ENCODE results near the gene ABHD11.

The ABHD11 gene

DNA sequence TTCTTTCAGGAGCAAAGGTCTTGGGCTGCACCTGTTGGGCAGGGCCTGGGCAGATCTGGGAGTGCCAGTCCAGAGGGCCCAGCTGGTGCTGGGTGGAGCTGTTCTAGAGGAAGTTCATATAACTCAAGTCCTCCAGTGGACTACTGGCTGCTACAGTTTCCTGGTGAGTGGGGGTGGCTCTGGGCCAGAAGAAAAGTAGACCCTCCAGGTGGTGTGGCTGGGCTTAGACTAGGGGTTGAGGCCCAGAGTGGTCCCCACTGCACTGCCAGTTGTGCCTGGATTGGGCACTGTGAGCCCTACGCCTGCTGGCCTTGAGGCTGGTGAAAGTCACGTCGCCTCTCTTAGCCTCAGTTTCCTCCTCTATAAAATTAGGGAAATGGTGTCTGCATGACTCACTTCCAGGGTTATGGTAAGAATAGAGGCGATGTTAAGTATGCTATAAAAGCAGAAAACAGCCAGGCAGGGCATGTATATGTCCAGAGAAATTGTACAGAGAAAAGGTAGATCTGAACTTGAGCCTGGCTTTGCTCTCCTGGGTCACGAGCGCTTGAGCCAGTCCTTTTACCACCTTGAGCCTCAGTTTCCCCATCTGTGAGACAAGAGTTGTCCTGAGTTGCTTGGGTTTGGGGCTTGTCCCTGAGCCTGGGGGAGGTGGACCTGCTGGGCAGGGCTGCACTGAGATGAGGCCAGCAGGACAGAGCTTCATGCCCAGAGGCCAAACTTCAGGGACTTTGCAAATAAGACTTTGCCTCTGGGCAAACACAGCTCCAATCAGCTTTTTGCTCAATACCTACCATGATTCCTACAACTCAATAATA, 35.3 kb upstream of the ABHD11 start:
- no peak for TF ChIP-seq CTCF (IDR thresholded peaks at IDR 0.05; ENCODE audit: low read depth, low read length)
- H3K9me3 ChIP-seq, result no peaks in the 10 kb centered on the region
- no peak overlapping the region for H3K4me3 ChIP-seq (ENCODE audit: low read depth, low read length)
- no peak for DNase-seq
- no peaks in the 10 kb centered on the region for H3K4me1 ChIP-seq
- H3K36me3 ChIP-seq, result no peaks in the 10 kb centered on the region
- H3K27me3 ChIP-seq, result peaks cover 23% of the 10 kb centered on the region

DNA sequence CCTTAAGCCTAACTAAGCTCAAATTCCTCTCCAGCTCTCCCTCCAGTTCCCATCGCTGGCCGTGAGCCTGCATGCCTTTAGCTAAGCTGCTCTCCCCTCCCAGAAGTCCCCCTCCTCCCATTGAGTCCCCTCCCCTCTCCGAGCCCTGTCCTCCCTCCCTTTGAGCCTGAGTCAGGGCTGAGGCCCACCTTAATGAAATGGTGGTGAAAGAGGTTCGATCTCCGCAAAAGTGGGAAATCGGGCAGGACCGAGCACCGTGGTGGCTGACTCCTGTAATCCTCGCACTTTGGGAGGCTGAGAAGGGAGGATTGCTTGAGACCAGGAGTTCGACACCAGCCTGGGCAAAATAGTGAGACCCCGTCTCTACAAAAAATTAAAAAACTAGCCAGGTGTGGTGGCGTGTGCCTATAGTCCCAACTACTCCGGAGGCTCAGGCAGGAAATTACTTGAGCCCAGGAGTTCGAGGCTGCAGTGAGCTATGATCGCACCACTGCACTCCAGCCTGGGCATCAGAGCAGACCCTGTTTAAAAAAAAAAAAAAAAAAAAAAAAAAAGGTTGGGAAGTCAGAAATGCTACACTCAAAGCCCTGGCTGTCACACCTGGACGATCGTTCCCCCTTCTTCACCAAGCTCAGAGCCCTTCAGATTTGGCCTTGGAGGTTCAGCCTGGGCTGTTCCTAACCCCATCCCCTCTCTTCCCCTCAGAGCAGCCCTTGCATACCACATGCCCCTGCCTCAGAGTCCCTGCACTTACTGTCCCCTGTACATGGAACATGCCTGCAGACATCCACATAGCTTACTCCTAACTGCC, 32.5 kb upstream of the ABHD11 start:
- TF ChIP-seq CTCF (IDR thresholded peaks at IDR 0.05; ENCODE audit: low read depth, low read length), result no peak
- Histone ChIP-seq H3K36me3 (no peaks in the 10 kb centered on the region), H3K4me1 (no peaks in the 10 kb centered on the region), H3K9me3 (no peaks in the 10 kb centered on the region), H3K4me3 (ENCODE audit: low read depth, low read length) (peak overlapping the region; percentile 42), H3K27me3 (peaks cover 23% of the 10 kb centered on the region)
- no peak for DNase-seq

- TF ChIP-seq CTCF (IDR thresholded peaks at IDR 0.05; ENCODE audit: low read depth, low read length), result no peak
- DNase-seq, result peak; percentile 23
- Histone ChIP-seq H3K4me1 (no peaks in the 10 kb centered on the region), H3K9me3 (no peaks in the 10 kb centered on the region), H3K4me3 (ENCODE audit: low read depth, low read length) (peak within 1 kb of the TSS; percentile 42), H3K27me3 (peaks cover 23% of the 10 kb centered on the region), H3K36me3 (no peaks in the 10 kb centered on the region)
Observed at GRCh38 chr7:73770002-73770859, 31.6 kb upstream of the ABHD11 start, which contains the start of gene CLDN3. Gene CLDN3 (minus strand): TSS chr7:73770270. CDS start chr7:73770049, 221 bp downstream.

GRCh38 chr7:73769481-73770001, 30.9 kb upstream of the ABHD11 start:
- Histone ChIP-seq H3K4me1 (no peaks in the 10 kb centered on the region), H3K4me3 (ENCODE audit: low read depth, low read length) (no peak overlapping the region), H3K36me3 (no peaks in the 10 kb centered on the region), H3K27me3 (peaks cover 23% of the 10 kb centered on the region), H3K9me3 (no peaks in the 10 kb centered on the region)
- no peak for DNase-seq
- TF ChIP-seq CTCF (IDR thresholded peaks at IDR 0.05; ENCODE audit: low read depth, low read length), result no peak

DNA sequence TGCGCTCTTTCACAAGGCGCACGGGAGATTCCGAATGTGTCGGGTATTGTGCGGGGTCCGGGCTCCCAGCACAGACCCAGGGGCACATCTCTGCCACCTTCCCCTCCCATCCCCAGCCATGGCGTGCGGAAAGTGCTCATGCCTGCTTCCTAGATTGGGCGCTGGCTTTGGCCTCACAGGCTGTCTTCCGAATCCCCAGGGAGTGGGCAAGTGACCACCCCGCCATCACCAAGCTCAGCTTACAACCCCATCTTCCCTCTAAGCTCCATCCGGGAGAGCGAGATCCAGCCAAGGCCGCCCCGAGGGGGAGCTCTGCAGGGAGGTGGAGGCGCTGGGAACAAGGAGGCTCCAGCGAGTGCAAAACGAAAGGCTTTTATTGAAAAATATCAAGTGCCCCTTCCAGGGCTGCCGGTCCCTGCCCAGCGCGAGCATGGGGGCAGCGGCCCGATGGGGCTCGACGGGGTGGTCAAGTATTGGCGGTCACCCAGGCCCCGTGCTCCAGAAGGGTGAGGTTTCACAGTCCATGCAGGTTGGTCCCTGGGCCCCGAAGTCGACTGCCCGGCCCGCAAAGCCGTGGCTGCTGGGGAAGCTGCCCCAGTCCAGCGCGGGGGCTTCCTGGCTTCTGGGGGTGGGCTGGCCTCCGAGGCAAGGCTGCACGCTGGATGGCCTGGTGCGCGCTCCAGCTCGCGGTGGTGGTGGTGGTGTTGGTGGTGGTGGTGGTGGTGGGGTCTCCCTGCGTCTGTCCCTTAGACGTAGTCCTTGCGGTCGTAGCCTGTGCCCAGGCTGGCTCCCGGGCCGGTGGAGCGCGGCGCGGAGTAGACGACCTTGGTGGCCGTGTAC, 30.3 kb upstream of the ABHD11 start:
- Histone ChIP-seq H3K4me1 (no peaks in the 10 kb centered on the region), H3K36me3 (no peaks in the 10 kb centered on the region), H3K9me3 (no peaks in the 10 kb centered on the region), H3K4me3 (ENCODE audit: low read depth, low read length) (no peak overlapping the region), H3K27me3 (peaks cover 23% of the 10 kb centered on the region)
- DNase-seq, result no peak
- no peak for TF ChIP-seq CTCF (IDR thresholded peaks at IDR 0.05; ENCODE audit: low read depth, low read length)

Measured in BE2C (cell line).